IMR-90 (cell line): ENCODE measurements around the gene PTPRN2. TPM values are rescaled to one million over a fixed set of nuclear protein-coding genes. Genes with fewer than 3 reads are reported as not detected.

ENCODE experiments used
- ATAC-seq: fragments of 200-7000 bp; cut with Tn5 transposase; 2 replicates; pipeline ENCODE4 v1.9.1; 2020; ENCODE audit warnings: low read depth, mild to moderate bottlenecking, moderate library complexity
- BruUV-seq: library from RNA; stranded (reverse); fragments of 400-500 nt; replicated peaks from 2 replicates; lab custom pipeline; 2021; lab: Mats Ljungman, UMichigan
- CTCF ChIA-PET: fragments of 300-600 bp; formaldehyde crosslinking; extraction: SDS; loops from one replicate; lab custom pipeline; 2021; ENCODE audit warnings: antibody characterized with exemption; lab: Yijun Ruan, JAX
- POLR2A ChIA-PET: fragments of 300-600 bp; sonication (Branson Sonifier 250); formaldehyde crosslinking; loops from one replicate; lab custom pipeline; 2022; ENCODE audit warnings: antibody characterized with exemption; ENCODE audit not compliant: unreplicated experiment; lab: Charles Lee
- DNase-seq: peaks from one replicate; pipeline ENCODE4 v3.0.0; 2013
- H2AFZ ChIP-seq: replicated peaks from 2 replicates; pipeline ENCODE3; 2013; ENCODE audit warnings: low read length, mild to moderate bottlenecking; ENCODE audit not compliant: poor library complexity
- H2AK5ac ChIP-seq: 2 replicates; pipeline ENCODE4 v1.6.1; 2013; ENCODE audit warnings: low read depth, low read length, inconsistent platforms
- H2AK9ac ChIP-seq: replicated peaks from 2 replicates; pipeline ENCODE3; 2013; ENCODE audit warnings: mild to moderate bottlenecking, low read depth, low read length, moderate library complexity; ENCODE audit not compliant: poor library complexity
- H2BK120ac ChIP-seq: 2 replicates; pipeline ENCODE4 v1.6.1; 2013; ENCODE audit warnings: low read depth, low read length, inconsistent platforms
- H2BK15ac ChIP-seq: 3 replicates; pipeline ENCODE4 v1.6.1; 2013; ENCODE audit warnings: low read depth, low read length, inconsistent platforms
- H2BK20ac ChIP-seq: 2 replicates; pipeline ENCODE4 v1.6.1; 2013; ENCODE audit warnings: low read depth, mild to moderate bottlenecking, inconsistent platforms, low read length, moderate library complexity
- H2BK5ac ChIP-seq: 2 replicates; pipeline ENCODE4 v1.6.1; 2013; ENCODE audit warnings: mild to moderate bottlenecking, low read depth, low read length, inconsistent platforms; ENCODE audit not compliant: poor library complexity, severe bottlenecking
- H3K14ac ChIP-seq: replicated peaks from 2 replicates; pipeline ENCODE4 v1.6.1; 2013; ENCODE audit warnings: low read depth, low read length, inconsistent platforms
- H3K18ac ChIP-seq: 2 replicates; pipeline ENCODE4 v1.6.1; 2013; ENCODE audit warnings: low read depth, low read length, control low read depth
- H3K23ac ChIP-seq: 2 replicates; pipeline ENCODE4 v1.6.1; 2013; ENCODE audit warnings: low read depth, low read length, inconsistent platforms
- H3K27ac ChIP-seq: 2 replicates; pipeline ENCODE4 v1.5.1; 2013; ENCODE audit warnings: mild to moderate bottlenecking, control low read depth, low read length; ENCODE audit not compliant: insufficient read depth
- H3K27me3 ChIP-seq: 2 replicates; pipeline ENCODE4 v1.6.1; 2013; ENCODE audit warnings: low read length; ENCODE audit not compliant: control insufficient read depth, insufficient read depth
- H3K36me3 ChIP-seq: 2 replicates; pipeline ENCODE4 v1.6.1; 2013; ENCODE audit warnings: low read length, mixed read lengths; ENCODE audit not compliant: control insufficient read depth, insufficient read depth
- H3K4ac ChIP-seq: 2 replicates; pipeline ENCODE4 v1.6.1; 2013; ENCODE audit warnings: low read depth, low read length, inconsistent platforms
- H3K4me1 ChIP-seq: 2 replicates; pipeline ENCODE4 v1.6.1; 2013; ENCODE audit warnings: low read length, mixed read lengths; ENCODE audit not compliant: control insufficient read depth, insufficient read depth
- H3K4me2 ChIP-seq: 2 replicates; pipeline ENCODE4 v1.6.1; 2013; ENCODE audit warnings: low read depth, mild to moderate bottlenecking, control low read depth, low read length, moderate library complexity
- H3K4me3 ChIP-seq: 2 replicates; pipeline ENCODE4 v1.5.1; 2013; ENCODE audit warnings: low read depth, mild to moderate bottlenecking, control low read depth, low read length, moderate library complexity; ENCODE audit not compliant: insufficient read depth
- H3K56ac ChIP-seq: 2 replicates; pipeline ENCODE4 v1.6.1; 2013; ENCODE audit warnings: low read length, inconsistent platforms; ENCODE audit not compliant: insufficient read depth; ENCODE audit errors: extremely low read depth
- H3K79me1 ChIP-seq, 2 experiments: 2 replicates each; pipeline ENCODE4 v1.6.1; 2013; ENCODE audit warnings: low read length in 2 of 2, inconsistent platforms in 1 of 2, low read depth in 1 of 2
- H3K9ac ChIP-seq: 2 replicates; pipeline ENCODE4 v1.6.1; 2013; ENCODE audit warnings: low read depth, low read length, control low read depth
- H3K9me1 ChIP-seq: 2 replicates; pipeline ENCODE4 v1.6.1; 2013; ENCODE audit warnings: low read length, inconsistent platforms; ENCODE audit not compliant: insufficient read depth
- H3K9me3 ChIP-seq: 2 replicates; pipeline ENCODE4 v1.6.1; 2013; ENCODE audit warnings: low read length; ENCODE audit not compliant: control insufficient read depth, insufficient read depth
- H4K20me1 ChIP-seq: 2 replicates; pipeline ENCODE4 v1.6.1; 2013; ENCODE audit warnings: low read length, inconsistent platforms; ENCODE audit not compliant: insufficient read depth
- H4K5ac ChIP-seq: 2 replicates; pipeline ENCODE4 v1.6.1; 2013; ENCODE audit warnings: mild to moderate bottlenecking, low read depth, low read length, control low read depth
- H4K8ac ChIP-seq, 2 experiments: 2 replicates each; pipeline ENCODE4 v1.6.1; 2013; ENCODE audit warnings: low read depth in 2 of 2, low read length in 2 of 2, control low read depth in 1 of 2, inconsistent platforms in 1 of 2
- H4K91ac ChIP-seq: 2 replicates; pipeline ENCODE4 v1.6.1; 2013; ENCODE audit warnings: low read depth, low read length, inconsistent platforms; ENCODE audit not compliant: insufficient read depth
- BHLHE40 ChIP-seq: fragments of 150-350 bp; IDR thresholded peaks from 2 replicates; pipeline ENCODE4 v1.6.1; 2016; ENCODE audit warnings: mild to moderate bottlenecking, low read depth, low read length
- CEBPB ChIP-seq: IDR thresholded peaks from 2 replicates; pipeline ENCODE4 v1.6.1; 2012; ENCODE audit warnings: low read depth, low read length, improper control_type of control experiment
- CHD1 ChIP-seq: IDR thresholded peaks from 2 replicates; pipeline ENCODE4 v1.6.1; 2012; ENCODE audit warnings: low read depth, low read length, improper control_type of control experiment
- FOS ChIP-seq: fragments of 150-350 bp; IDR thresholded peaks from 2 replicates; pipeline ENCODE4 v1.6.1; 2016; ENCODE audit warnings: low read depth, low read length
- MAFK ChIP-seq: IDR thresholded peaks from 2 replicates; pipeline ENCODE4 v1.6.1; 2012; ENCODE audit warnings: low read depth, low read length, improper control_type of control experiment
- MAZ ChIP-seq: IDR thresholded peaks from 2 replicates; pipeline ENCODE4 v1.6.1; 2012; ENCODE audit warnings: low read depth, mild to moderate bottlenecking, low read length, improper control_type of control experiment, moderate library complexity, borderline replicate concordance
- MXI1 ChIP-seq: IDR thresholded peaks from 2 replicates; pipeline ENCODE4 v1.6.1; 2012; ENCODE audit warnings: low read depth, mild to moderate bottlenecking, low read length, moderate library complexity, borderline replicate concordance
- NFE2L2 ChIP-seq: fragments of 150-350 bp; IDR thresholded peaks from 2 replicates; pipeline ENCODE4 v1.6.1; 2016; ENCODE audit warnings: low read depth, mild to moderate bottlenecking, low read length
- POLR2A ChIP-seq: IDR thresholded peaks from 2 replicates; pipeline ENCODE4 v1.6.1; 2012; ENCODE audit warnings: mild to moderate bottlenecking, low read depth, low read length
- RAD21 ChIP-seq: IDR thresholded peaks from 2 replicates; pipeline ENCODE4 v1.6.1; 2012; ENCODE audit warnings: low read length, improper control_type of control experiment
- RCOR1 ChIP-seq: IDR thresholded peaks from 2 replicates; pipeline ENCODE4 v1.6.1; 2012; ENCODE audit warnings: mild to moderate bottlenecking, low read length, improper control_type of control experiment; ENCODE audit not compliant: insufficient replicate concordance
- RFX5 ChIP-seq: IDR thresholded peaks from 2 replicates; pipeline ENCODE4 v1.8.0; 2012; ENCODE audit warnings: low read depth, mild to moderate bottlenecking, low read length, moderate library complexity
- SMC3 ChIP-seq: fragments of 150-350 bp; IDR thresholded peaks from 2 replicates; pipeline ENCODE4 v1.6.1; 2016; ENCODE audit warnings: low read depth, mild to moderate bottlenecking, antibody characterized with exemption, low read length, moderate library complexity
- WGBS, 2 experiments: methylation state at CpG; one replicate each; pipeline versions ENCODE4 v1.1.5 to v1.1.7; 2013; ENCODE audit warnings: missing lambda C conversion rate in 2 of 2; ENCODE audit not compliant: insufficient read length in 1 of 2; ENCODE audit errors: extremely low coverage in 2 of 2; 5-methylcytosine and 5-hydroxymethylcytosine counted together
- dilution Hi-C: fragments of 300-500 bp; cut with HindIII; formaldehyde crosslinking; loops from one replicate; pipeline ENCODE4 v1.14.3; 2018; ENCODE audit warnings: low sequenced_read_pairs; ENCODE audit not compliant: unreplicated experiment
- in situ Hi-C: fragments of 300-500 bp; cut with MboI; formaldehyde crosslinking; loops from 3 replicates; pipeline ENCODE4 v1.14.3; 2019; ENCODE audit warnings: low sequenced_read_pairs, inconsistent platforms, mixed read lengths
- intact Hi-C: fragments of 100-400 bp; cut with micrococcal nuclease; formaldehyde crosslinking; loops from 2 replicates; pipeline ENCODE4 v1.10.0; 2022
- polyA plus RNA-seq, 3 experiments: library from polyadenylated mRNA; depleted of rRNA; stranded (reverse); fragments of >200 nt; gene quantifications; 2 replicates each; pipeline ENCODE4 v1.2.3, GENCODE V29; 2012; ENCODE audit warnings: low replicate concordance in 1 of 3
- total RNA-seq: library from RNA; depleted of rRNA; stranded (reverse); fragments of >200 nt; gene quantifications from 2 replicates; pipeline ENCODE4 v1.2.3, GENCODE V29; 2012
- TF ChIP-seq, protein P1 (sequence below): fragments of 150-350 bp; IDR thresholded peaks from 2 replicates; pipeline ENCODE4 v1.6.1; 2016; ENCODE audit warnings: low read depth, mild to moderate bottlenecking, low read length, moderate library complexity, borderline replicate concordance
- TF ChIP-seq, protein P2 (sequence below): conservative IDR thresholded peaks from 2 replicates; pipeline ENCODE4 v1.5.1; 2012; ENCODE audit warnings: mild to moderate bottlenecking, low read depth, low read length, improper control_type of control experiment
- TF ChIP-seq, protein P3 (sequence below): fragments of 150-350 bp; IDR thresholded peaks from 2 replicates; pipeline ENCODE4 v1.6.1; 2017; ENCODE audit warnings: mild to moderate bottlenecking, antibody characterized with exemption, low read length, low read depth

Gene PTPRN2
- total and polyA plus RNA-seq, 2 of the 4 experiments (the other 2 are of a cell fraction), result 0.03 TPM; not detected in 1

GRCh38 chr7:157602156-157602555, 985.5 kb downstream of the PTPRN2 start:
- Histone ChIP-seq H2AK5ac (no peak overlapping the region), H3K79me1 (no peaks in the 10 kb centered on the region), H3K9me3 (peaks cover 49% of the 10 kb centered on the region), H3K4me2 (no peak overlapping the region), H3K4me3 (no peak overlapping the region), H2AK9ac (no peak overlapping the region), H2AFZ (no peak overlapping the region), H3K9ac (no peak overlapping the region), H3K23ac (no peak overlapping the region), H3K18ac (no peak overlapping the region), H3K14ac (no peak overlapping the region), H3K27me3 (no peaks in the 10 kb centered on the region), H3K27ac (no peak overlapping the region), H2BK15ac (no peak overlapping the region), H2BK20ac (no peak overlapping the region), H3K9me1 (no peaks in the 10 kb centered on the region), H4K91ac (no peak overlapping the region), H3K4me1 (no peaks in the 10 kb centered on the region), H4K8ac (no peak overlapping the region), H3K36me3 (no peaks in the 10 kb centered on the region), H2BK120ac (no peak overlapping the region), H2BK5ac (no peak overlapping the region), H4K20me1 (no peaks in the 10 kb centered on the region), H3K56ac (no peak overlapping the region), H4K5ac (no peak overlapping the region), H3K4ac (no peak overlapping the region)
- no peak for DNase-seq
- in situ Hi-C loops, result no loop called here
- dilution Hi-C loops, result no loop called here
- no peak for TF ChIP-seq RAD21
- TF ChIP-seq CHD1, result no peak
- TF ChIP-seq POLR2A, result no peak
- no peak for TF ChIP-seq RCOR1
- no peak for TF ChIP-seq FOS
- TF ChIP-seq CEBPB, result no peak
- no peak for TF ChIP-seq BHLHE40
- no peak for TF ChIP-seq SMC3
- no peak for TF ChIP-seq MAZ
- no peak for TF ChIP-seq MAFK
- TF ChIP-seq NFE2L2, result no peak
- TF ChIP-seq, protein P1, sequence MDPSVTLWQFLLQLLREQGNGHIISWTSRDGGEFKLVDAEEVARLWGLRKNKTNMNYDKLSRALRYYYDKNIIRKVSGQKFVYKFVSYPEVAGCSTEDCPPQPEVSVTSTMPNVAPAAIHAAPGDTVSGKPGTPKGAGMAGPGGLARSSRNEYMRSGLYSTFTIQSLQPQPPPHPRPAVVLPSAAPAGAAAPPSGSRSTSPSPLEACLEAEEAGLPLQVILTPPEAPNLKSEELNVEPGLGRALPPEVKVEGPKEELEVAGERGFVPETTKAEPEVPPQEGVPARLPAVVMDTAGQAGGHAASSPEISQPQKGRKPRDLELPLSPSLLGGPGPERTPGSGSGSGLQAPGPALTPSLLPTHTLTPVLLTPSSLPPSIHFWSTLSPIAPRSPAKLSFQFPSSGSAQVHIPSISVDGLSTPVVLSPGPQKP, result no peak
- TF ChIP-seq, protein P2, sequence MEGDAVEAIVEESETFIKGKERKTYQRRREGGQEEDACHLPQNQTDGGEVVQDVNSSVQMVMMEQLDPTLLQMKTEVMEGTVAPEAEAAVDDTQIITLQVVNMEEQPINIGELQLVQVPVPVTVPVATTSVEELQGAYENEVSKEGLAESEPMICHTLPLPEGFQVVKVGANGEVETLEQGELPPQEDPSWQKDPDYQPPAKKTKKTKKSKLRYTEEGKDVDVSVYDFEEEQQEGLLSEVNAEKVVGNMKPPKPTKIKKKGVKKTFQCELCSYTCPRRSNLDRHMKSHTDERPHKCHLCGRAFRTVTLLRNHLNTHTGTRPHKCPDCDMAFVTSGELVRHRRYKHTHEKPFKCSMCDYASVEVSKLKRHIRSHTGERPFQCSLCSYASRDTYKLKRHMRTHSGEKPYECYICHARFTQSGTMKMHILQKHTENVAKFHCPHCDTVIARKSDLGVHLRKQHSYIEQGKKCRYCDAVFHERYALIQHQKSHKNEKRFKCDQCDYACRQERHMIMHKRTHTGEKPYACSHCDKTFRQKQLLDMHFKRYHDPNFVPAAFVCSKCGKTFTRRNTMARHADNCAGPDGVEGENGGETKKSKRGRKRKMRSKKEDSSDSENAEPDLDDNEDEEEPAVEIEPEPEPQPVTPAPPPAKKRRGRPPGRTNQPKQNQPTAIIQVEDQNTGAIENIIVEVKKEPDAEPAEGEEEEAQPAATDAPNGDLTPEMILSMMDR, result no peak
- TF ChIP-seq, protein P3, sequence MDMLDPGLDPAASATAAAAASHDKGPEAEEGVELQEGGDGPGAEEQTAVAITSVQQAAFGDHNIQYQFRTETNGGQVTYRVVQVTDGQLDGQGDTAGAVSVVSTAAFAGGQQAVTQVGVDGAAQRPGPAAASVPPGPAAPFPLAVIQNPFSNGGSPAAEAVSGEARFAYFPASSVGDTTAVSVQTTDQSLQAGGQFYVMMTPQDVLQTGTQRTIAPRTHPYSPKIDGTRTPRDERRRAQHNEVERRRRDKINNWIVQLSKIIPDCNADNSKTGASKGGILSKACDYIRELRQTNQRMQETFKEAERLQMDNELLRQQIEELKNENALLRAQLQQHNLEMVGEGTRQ, result no peak
- no peak for TF ChIP-seq RFX5
- no peak for TF ChIP-seq MXI1
- 63% methylated on average over 6 of the region's 15 CpGs; no CpG with 5 or more reads in 1 of the 2 experiments for WGBS, 2 experiments
- intact Hi-C loops, result no loop called here
- BruUV-seq, result no TSS peak
- POLR2A ChIA-PET, result no interaction called here
- CTCF ChIA-PET, result no interaction called here
- no peak for ATAC-seq
